ENCODE data around the gene SPCS1.

- no peak for TF ChIP-seq POLR2A (IDR thresholded peaks at IDR 0.05)
- TF ChIP-seq, protein P1, sequence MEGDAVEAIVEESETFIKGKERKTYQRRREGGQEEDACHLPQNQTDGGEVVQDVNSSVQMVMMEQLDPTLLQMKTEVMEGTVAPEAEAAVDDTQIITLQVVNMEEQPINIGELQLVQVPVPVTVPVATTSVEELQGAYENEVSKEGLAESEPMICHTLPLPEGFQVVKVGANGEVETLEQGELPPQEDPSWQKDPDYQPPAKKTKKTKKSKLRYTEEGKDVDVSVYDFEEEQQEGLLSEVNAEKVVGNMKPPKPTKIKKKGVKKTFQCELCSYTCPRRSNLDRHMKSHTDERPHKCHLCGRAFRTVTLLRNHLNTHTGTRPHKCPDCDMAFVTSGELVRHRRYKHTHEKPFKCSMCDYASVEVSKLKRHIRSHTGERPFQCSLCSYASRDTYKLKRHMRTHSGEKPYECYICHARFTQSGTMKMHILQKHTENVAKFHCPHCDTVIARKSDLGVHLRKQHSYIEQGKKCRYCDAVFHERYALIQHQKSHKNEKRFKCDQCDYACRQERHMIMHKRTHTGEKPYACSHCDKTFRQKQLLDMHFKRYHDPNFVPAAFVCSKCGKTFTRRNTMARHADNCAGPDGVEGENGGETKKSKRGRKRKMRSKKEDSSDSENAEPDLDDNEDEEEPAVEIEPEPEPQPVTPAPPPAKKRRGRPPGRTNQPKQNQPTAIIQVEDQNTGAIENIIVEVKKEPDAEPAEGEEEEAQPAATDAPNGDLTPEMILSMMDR (IDR thresholded peaks at IDR 0.05), result no peak
Measured at GRCh38 chr3:52697632-52697965, 8.3 kb upstream of the SPCS1 start.
